Activated naive CD4-positive, alpha-beta T cell treated with anti-CD3 and anti-CD28 coated beads for 36 hours (primary cell): ENCODE results near the gene NR3C1. TPM values are rescaled to one million over a fixed set of nuclear protein-coding genes. Genes with fewer than 3 reads are reported as not detected.

Experiments used
- CTCF ChIA-PET: fragments of 350-600 bp; sonication (Branson Sonifier 250); formaldehyde crosslinking; loops from one replicate; lab custom pipeline; 2021; ENCODE audit warnings: antibody characterized with exemption; lab: Charles Lee
- DNase-seq: peaks from one replicate; pipeline ENCODE4 v3.0.0-alpha.2; 2020
- H3K27ac Mint-ChIP-seq: one replicate; pipeline ENCODE4 v1.8.0; 2021; ENCODE audit warnings: mild to moderate bottlenecking, mixed read lengths
- H3K27me3 Mint-ChIP-seq: one replicate; pipeline ENCODE4 v1.8.0; 2021; ENCODE audit warnings: low read depth, mixed read lengths
- H3K36me3 Mint-ChIP-seq: one replicate; pipeline ENCODE4 v1.8.0; 2021; ENCODE audit warnings: low read depth, mixed read lengths
- H3K4me1 Mint-ChIP-seq: one replicate; pipeline ENCODE4 v1.8.0; 2021; ENCODE audit warnings: low read depth, mixed read lengths
- H3K4me3 Mint-ChIP-seq: one replicate; pipeline ENCODE4 v1.8.0; 2021; ENCODE audit warnings: mild to moderate bottlenecking, moderate library complexity, mixed read lengths
- H3K9me3 Mint-ChIP-seq: one replicate; pipeline ENCODE4 v1.8.0; 2021; ENCODE audit warnings: mixed read lengths
- intact Hi-C: fragments of 100-400 bp; cut with micrococcal nuclease; formaldehyde crosslinking; loops from one replicate; pipeline ENCODE4 v1.15.1; 2023
- total RNA-seq, 2 experiments: library from RNA; stranded (reverse); gene quantifications; one replicate each; pipeline ENCODE4 v1.2.3, GENCODE V29; 2021

Gene NR3C1
- total RNA-seq, 2 experiments from 2014 or later, result 41.8 to 42.9 TPM

GRCh38 chr5:143239882-143240518, 163.5 kb downstream of the NR3C1 start:
- CTCF ChIA-PET, result interaction anchor here (1.0 kb wide), 1 partner anchor 284 kb away, joined by 3 read pairs; no protein-coding TSS in a partner anchor
- H3K4me3 Mint-ChIP-seq, result no peak overlapping the region

GRCh38 chr5:143238620-143239019, 164.9 kb downstream of the NR3C1 start:
- Mint-ChIP-seq H3K27ac (no peak overlapping the region), H3K4me3 (no peak overlapping the region), H3K27me3 (no peaks in the 10 kb centered on the region), H3K36me3 (no peaks in the 10 kb centered on the region), H3K9me3 (no peaks in the 10 kb centered on the region), H3K4me1 (no peaks in the 10 kb centered on the region)
- intact Hi-C loops, result loop anchor here (10.0 kb wide), 1 partner anchor 586 kb away; no protein-coding TSS in a partner anchor
- DNase-seq, result no peak
- CTCF ChIA-PET, result interaction anchor here (1.0 kb wide), 1 partner anchor 285 kb away, joined by 3 read pairs; no protein-coding TSS in a partner anchor

More at GRCh38 chr5:143239882-143240518, 163.5 kb downstream of the NR3C1 start:
- H3K9me3 Mint-ChIP-seq, result peaks cover 1% of the 10 kb centered on the region
- DNase-seq, result no peak
- no peaks in the 10 kb centered on the region for H3K4me1 Mint-ChIP-seq
- H3K27me3 Mint-ChIP-seq, result no peaks in the 10 kb centered on the region
- H3K27ac Mint-ChIP-seq, result no peak overlapping the region
- no peaks in the 10 kb centered on the region for H3K36me3 Mint-ChIP-seq
- intact Hi-C loops, result loop anchor here (10.0 kb wide), 1 partner anchor 585 kb away; no protein-coding TSS in a partner anchor

GRCh38 chr5:143237664-143238063, 165.8 kb downstream of the NR3C1 start:
- no peak for DNase-seq
- intact Hi-C loops, result loop anchor here (10.0 kb wide), 1 partner anchor 587 kb away; no protein-coding TSS in a partner anchor
- no peaks in the 10 kb centered on the region for H3K27me3 Mint-ChIP-seq

GRCh38 chr5:143236682-143237081, 166.8 kb downstream of the NR3C1 start:
- no peak for DNase-seq
- H3K9me3 Mint-ChIP-seq, result no peaks in the 10 kb centered on the region
- H3K4me1 Mint-ChIP-seq, result no peaks in the 10 kb centered on the region
- intact Hi-C loops, result loop anchor here (10.0 kb wide), 1 partner anchor 588 kb away; no protein-coding TSS in a partner anchor
- H3K36me3 Mint-ChIP-seq, result no peaks in the 10 kb centered on the region
- H3K27me3 Mint-ChIP-seq, result no peaks in the 10 kb centered on the region
- H3K4me3 Mint-ChIP-seq, result no peak overlapping the region
- CTCF ChIA-PET, result no interaction called here
- H3K27ac Mint-ChIP-seq, result no peak overlapping the region

More at GRCh38 chr5:143237664-143238063, 165.8 kb downstream of the NR3C1 start:
- Mint-ChIP-seq H3K9me3 (no peaks in the 10 kb centered on the region), H3K36me3 (no peaks in the 10 kb centered on the region), H3K4me1 (no peaks in the 10 kb centered on the region), H3K27ac (no peak overlapping the region), H3K4me3 (no peak overlapping the region)
- CTCF ChIA-PET, result no interaction called here

- CTCF ChIA-PET, result interaction anchor here (0.6 kb wide), 1 partner anchor 211 kb away, joined by 4 read pairs; no protein-coding TSS in a partner anchor
- no peaks in the 10 kb centered on the region for H3K36me3 Mint-ChIP-seq
- no peak overlapping the region for H3K4me3 Mint-ChIP-seq
- intact Hi-C loops, result loop anchor here (10.0 kb wide), 1 partner anchor 589 kb away; no protein-coding TSS in a partner anchor
- H3K9me3 Mint-ChIP-seq, result no peaks in the 10 kb centered on the region
- peaks cover 7% of the 10 kb centered on the region for H3K4me1 Mint-ChIP-seq
- no peak for DNase-seq
- H3K27me3 Mint-ChIP-seq, result no peaks in the 10 kb centered on the region
- no peak overlapping the region for H3K27ac Mint-ChIP-seq
Measured at GRCh38 chr5:143235423-143235822, 168.1 kb downstream of the NR3C1 start.

- no peaks in the 10 kb centered on the region for H3K36me3 Mint-ChIP-seq
- no peaks in the 10 kb centered on the region for H3K9me3 Mint-ChIP-seq
- DNase-seq, result no peak
- H3K4me3 Mint-ChIP-seq, result no peak overlapping the region
- CTCF ChIA-PET, result no interaction called here
- no peaks in the 10 kb centered on the region for H3K27me3 Mint-ChIP-seq
- intact Hi-C loops, result loop anchor here (10.0 kb wide), 1 partner anchor 590 kb away; no protein-coding TSS in a partner anchor
- peaks cover 18% of the 10 kb centered on the region for H3K4me1 Mint-ChIP-seq
- no peak overlapping the region for H3K27ac Mint-ChIP-seq
Measured at GRCh38 chr5:143234162-143234842, 169.2 kb downstream of the NR3C1 start.

- no peak for DNase-seq
- Mint-ChIP-seq H3K4me3 (no peak overlapping the region), H3K4me1 (peaks cover 24% of the 10 kb centered on the region), H3K9me3 (no peaks in the 10 kb centered on the region), H3K27ac (no peak overlapping the region), H3K36me3 (no peaks in the 10 kb centered on the region), H3K27me3 (no peaks in the 10 kb centered on the region)
- CTCF ChIA-PET, result no interaction called here
- intact Hi-C loops, result loop anchor here (10.0 kb wide), 1 partner anchor 592 kb away; no protein-coding TSS in a partner anchor
Measured at GRCh38 chr5:143233031-143233430, 170.5 kb downstream of the NR3C1 start.

- Mint-ChIP-seq H3K27me3 (no peaks in the 10 kb centered on the region), H3K36me3 (no peaks in the 10 kb centered on the region), H3K9me3 (no peaks in the 10 kb centered on the region), H3K4me1 (peaks cover 24% of the 10 kb centered on the region), H3K4me3 (no peak overlapping the region), H3K27ac (no peak overlapping the region)
- CTCF ChIA-PET, result no interaction called here
- intact Hi-C loops, result loop anchor here (10.0 kb wide), 1 partner anchor 593 kb away; no protein-coding TSS in a partner anchor
- DNase-seq, result no peak
Measured at GRCh38 chr5:143231973-143232812, 171.3 kb downstream of the NR3C1 start.

- Mint-ChIP-seq H3K4me1 (peaks cover 24% of the 10 kb centered on the region), H3K9me3 (no peaks in the 10 kb centered on the region), H3K27ac (no peak overlapping the region), H3K27me3 (no peaks in the 10 kb centered on the region), H3K4me3 (no peak overlapping the region), H3K36me3 (no peaks in the 10 kb centered on the region)
- intact Hi-C loops, result loop anchor here (10.0 kb wide), 1 partner anchor 593 kb away; no protein-coding TSS in a partner anchor
- CTCF ChIA-PET, result no interaction called here
- no peak for DNase-seq
Measured at GRCh38 chr5:143231416-143231815, 172.1 kb downstream of the NR3C1 start.

GRCh38 chr5:143230676-143230996, 172.8 kb downstream of the NR3C1 start:
- H3K4me1 Mint-ChIP-seq, result peaks cover 24% of the 10 kb centered on the region
- DNase-seq, result no peak
- intact Hi-C loops, result loop anchor here (1.0 to 10.0 kb wide), 5 partner anchors 33 to 594 kb away; no protein-coding TSS in a partner anchor
- no peak overlapping the region for H3K27ac Mint-ChIP-seq
- no peaks in the 10 kb centered on the region for H3K27me3 Mint-ChIP-seq
- H3K9me3 Mint-ChIP-seq, result no peaks in the 10 kb centered on the region
- no peaks in the 10 kb centered on the region for H3K36me3 Mint-ChIP-seq
- CTCF ChIA-PET, result interaction anchor here (1.7 kb wide), 1 partner anchor 173 kb away, joined by 7 read pairs; the partner anchor contains the start of gene NR3C1
- H3K4me3 Mint-ChIP-seq, result no peak overlapping the region

- H3K4me3 Mint-ChIP-seq, result peak overlapping the region; percentile 46
- DNase-seq, result peak; percentile 74
- peak overlapping the region; percentile 69 for H3K27ac Mint-ChIP-seq
- intact Hi-C loops, result loop anchor here (1.0 to 10.0 kb wide), 6 partner anchors 33 to 595 kb away; no protein-coding TSS in a partner anchor
- H3K27me3 Mint-ChIP-seq, result no peaks in the 10 kb centered on the region
- CTCF ChIA-PET, result interaction anchor here (1.7 kb wide), 1 partner anchor 174 kb away, joined by 7 read pairs; the partner anchor contains the start of gene NR3C1
- H3K4me1 Mint-ChIP-seq, result peaks cover 24% of the 10 kb centered on the region
- H3K9me3 Mint-ChIP-seq, result no peaks in the 10 kb centered on the region
- no peaks in the 10 kb centered on the region for H3K36me3 Mint-ChIP-seq
Measured at GRCh38 chr5:143229896-143230675, 173.4 kb downstream of the NR3C1 start.
